Measurements from ENCODE around the gene AXL. TPM values are rescaled to one million over a fixed set of nuclear protein-coding genes. Genes with fewer than 3 reads are reported as not detected.
"Not testable (repeated sequence)": the region's sequence is repeated elsewhere in the genome, so short reads cannot be mapped to it uniquely, and the experiment has no call there.

Gene AXL
- total and polyA plus RNA-seq, 5 donors from 2014 or later, result 0.08 to 0.47 (median 0.41) TPM; not detected in 1

- peaks cover 88% of the 10 kb centered on the region for H3K36me3 ChIP-seq (ENCODE audit: control insufficient read depth, insufficient read depth, low read length)
- H3K9me3 Mint-ChIP-seq, result no peaks in the 10 kb centered on the region
- no peaks in the 10 kb centered on the region for H3K27me3 ChIP-seq (ENCODE audit: control insufficient read depth, insufficient read depth, low read length)
- ATAC-seq (ENCODE audit: low read depth in 2 of 2) (no peak), DNase-seq (no peak)
- no peaks in the 10 kb centered on the region for H3K9me3 ChIP-seq (ENCODE audit: control insufficient read depth in 2 of 2, low read length in 2 of 2)
- no peak overlapping the region for H3K4me3 ChIP-seq (ENCODE audit: low read depth, low read length)
- H3K4me3 Mint-ChIP-seq, result no peak overlapping the region
- H3K4me1 ChIP-seq (ENCODE audit: control insufficient read depth, insufficient read depth, low read length, poor library complexity, severe bottlenecking), result no peaks in the 10 kb centered on the region
- no peak overlapping the region for H3K27ac ChIP-seq (ENCODE audit: insufficient read depth, low read length, poor library complexity, severe bottlenecking)
- H3K27me3 Mint-ChIP-seq, result no peaks in the 10 kb centered on the region
- H3K36me3 Mint-ChIP-seq, result peaks cover 60% of the 10 kb centered on the region
- H3K27ac Mint-ChIP-seq, result no peak overlapping the region
- H3K4me1 Mint-ChIP-seq, result peaks cover 0 to 9% (median 0%) of the 10 kb centered on the region in 4 donors
Observed at GRCh38 chr19:41278478-41278877, 59.5 kb downstream of the AXL start.

- H3K9me3 Mint-ChIP-seq, result no peaks in the 10 kb centered on the region
- DNase-seq (no peak), ATAC-seq (ENCODE audit: low read depth in 2 of 2) (no peak)
- H3K27me3 Mint-ChIP-seq, result no peaks in the 10 kb centered on the region
- no peak overlapping the region for H3K4me3 ChIP-seq (ENCODE audit: low read depth, low read length)
- H3K27me3 ChIP-seq (ENCODE audit: control insufficient read depth, insufficient read depth, low read length), result no peaks in the 10 kb centered on the region
- H3K4me1 Mint-ChIP-seq, result peaks cover 0 to 10% (median 1%) of the 10 kb centered on the region in 4 donors
- no peaks in the 10 kb centered on the region for H3K4me1 ChIP-seq (ENCODE audit: control insufficient read depth, insufficient read depth, low read length, poor library complexity, severe bottlenecking)
- H3K36me3 Mint-ChIP-seq, result peaks cover 27% of the 10 kb centered on the region
- H3K27ac ChIP-seq (ENCODE audit: insufficient read depth, low read length, poor library complexity, severe bottlenecking), result no peak overlapping the region
- no peak overlapping the region for H3K4me3 Mint-ChIP-seq
- H3K9me3 ChIP-seq (ENCODE audit: control insufficient read depth in 2 of 2, low read length in 2 of 2), result no peaks in the 10 kb centered on the region
- peaks cover 85% of the 10 kb centered on the region for H3K36me3 ChIP-seq (ENCODE audit: control insufficient read depth, insufficient read depth, low read length)
- peak overlapping the region in 2 of 3 donors; percentile 38 to 52 for H3K27ac Mint-ChIP-seq
Observed at GRCh38 chr19:41288673-41289530, 69.9 kb downstream of the AXL start.

GRCh38 chr19:41289814-41290213 lies 70.8 kb downstream of the AXL start:
- H3K4me3 ChIP-seq (ENCODE audit: low read depth, low read length); H3K27me3 Mint-ChIP-seq; H3K4me1 ChIP-seq (ENCODE audit: control insufficient read depth, insufficient read depth, low read length, poor library complexity, severe bottlenecking); H3K27ac ChIP-seq (ENCODE audit: insufficient read depth, low read length, poor library complexity, severe bottlenecking); DNase-seq; H3K4me3 Mint-ChIP-seq; H3K27ac Mint-ChIP-seq; ATAC-seq (ENCODE audit: low read depth in 2 of 2); H3K9me3 ChIP-seq (ENCODE audit: control insufficient read depth in 2 of 2, low read length in 2 of 2); H3K9me3 Mint-ChIP-seq; H3K27me3 ChIP-seq (ENCODE audit: control insufficient read depth, insufficient read depth, low read length): not testable (repeated sequence)
- H3K4me1 Mint-ChIP-seq, result peaks cover under 1 to 15% (median 2%) of the 10 kb centered on the region in 4 donors
- peaks cover 30% of the 10 kb centered on the region for H3K36me3 Mint-ChIP-seq
- H3K36me3 ChIP-seq (ENCODE audit: control insufficient read depth, insufficient read depth, low read length), result peaks cover 87% of the 10 kb centered on the region

- ATAC-seq (ENCODE audit: low read depth in 2 of 2) (no peak), DNase-seq (no peak)
- H3K27ac Mint-ChIP-seq, result peak overlapping the region in 2 of 3 donors; percentile 55 to 62
- no peaks in the 10 kb centered on the region for H3K27me3 ChIP-seq (ENCODE audit: control insufficient read depth, insufficient read depth, low read length)
- H3K9me3 ChIP-seq (ENCODE audit: control insufficient read depth in 2 of 2, low read length in 2 of 2), result no peaks in the 10 kb centered on the region
- peaks cover 11 to 46% (median 39%) of the 10 kb centered on the region in 4 donors for H3K4me1 Mint-ChIP-seq
- H3K36me3 Mint-ChIP-seq, result peaks cover 55% of the 10 kb centered on the region
- H3K36me3 ChIP-seq (ENCODE audit: control insufficient read depth, insufficient read depth, low read length), result peaks cover 93% of the 10 kb centered on the region
- no peaks in the 10 kb centered on the region for H3K9me3 Mint-ChIP-seq
- H3K27ac ChIP-seq (ENCODE audit: insufficient read depth, low read length, poor library complexity, severe bottlenecking), result no peak overlapping the region
- H3K4me3 Mint-ChIP-seq, result no peak overlapping the region
- peaks cover 29% of the 10 kb centered on the region for H3K4me1 ChIP-seq (ENCODE audit: control insufficient read depth, insufficient read depth, low read length, poor library complexity, severe bottlenecking)
- no peak overlapping the region for H3K4me3 ChIP-seq (ENCODE audit: low read depth, low read length)
- no peaks in the 10 kb centered on the region for H3K27me3 Mint-ChIP-seq
Observed at GRCh38 chr19:41294393-41294792, 75.4 kb downstream of the AXL start.

- H3K27me3 Mint-ChIP-seq, result no peaks in the 10 kb centered on the region
- no peak overlapping the region for H3K27ac ChIP-seq (ENCODE audit: insufficient read depth, low read length, poor library complexity, severe bottlenecking)
- no peak for ATAC-seq (ENCODE audit: low read depth in 2 of 2)
- no peaks in the 10 kb centered on the region for H3K9me3 Mint-ChIP-seq
- peaks cover 11 to 57% (median 49%) of the 10 kb centered on the region in 4 donors for H3K4me1 Mint-ChIP-seq
- H3K4me3 ChIP-seq (ENCODE audit: low read depth, low read length), result no peak overlapping the region
- peaks cover 94% of the 10 kb centered on the region for H3K36me3 ChIP-seq (ENCODE audit: control insufficient read depth, insufficient read depth, low read length)
- H3K4me1 ChIP-seq (ENCODE audit: control insufficient read depth, insufficient read depth, low read length, poor library complexity, severe bottlenecking), result peaks cover 38% of the 10 kb centered on the region
- no peaks in the 10 kb centered on the region for H3K27me3 ChIP-seq (ENCODE audit: control insufficient read depth, insufficient read depth, low read length)
- no peak for DNase-seq
- H3K4me3 Mint-ChIP-seq, result no peak overlapping the region
- H3K27ac Mint-ChIP-seq, result peak overlapping the region in 2 of 3 donors; percentile 88 to 90
- H3K36me3 Mint-ChIP-seq, result peaks cover 64% of the 10 kb centered on the region
- no peaks in the 10 kb centered on the region for H3K9me3 ChIP-seq (ENCODE audit: control insufficient read depth in 2 of 2, low read length in 2 of 2)
Observed at GRCh38 chr19:41295499-41295898, 76.5 kb downstream of the AXL start.

GRCh38 chr19:41296433-41296871 lies 77.4 kb downstream of the AXL start:
- H3K27me3 Mint-ChIP-seq, result no peaks in the 10 kb centered on the region
- H3K4me3 ChIP-seq (ENCODE audit: low read depth, low read length), result no peak overlapping the region
- peak overlapping the region; percentile 55 for H3K27ac ChIP-seq (ENCODE audit: insufficient read depth, low read length, poor library complexity, severe bottlenecking)
- no peaks in the 10 kb centered on the region for H3K9me3 Mint-ChIP-seq
- H3K4me1 Mint-ChIP-seq, result peaks cover 11 to 66% (median 56%) of the 10 kb centered on the region in 4 donors
- DNase-seq, result no peak
- H3K36me3 Mint-ChIP-seq, result peaks cover 70% of the 10 kb centered on the region
- no peak overlapping the region for H3K4me3 Mint-ChIP-seq
- peaks cover 40% of the 10 kb centered on the region for H3K4me1 ChIP-seq (ENCODE audit: control insufficient read depth, insufficient read depth, low read length, poor library complexity, severe bottlenecking)
- no peak for ATAC-seq (ENCODE audit: low read depth in 2 of 2)
- H3K9me3 ChIP-seq (ENCODE audit: control insufficient read depth in 2 of 2, low read length in 2 of 2), result no peaks in the 10 kb centered on the region
- H3K27ac Mint-ChIP-seq, result peak overlapping the region; percentile 88 to 90 (median 89)
- no peaks in the 10 kb centered on the region for H3K27me3 ChIP-seq (ENCODE audit: control insufficient read depth, insufficient read depth, low read length)
- H3K36me3 ChIP-seq (ENCODE audit: control insufficient read depth, insufficient read depth, low read length), result peaks cover 95% of the 10 kb centered on the region

- Histone ChIP-seq H3K4me3 (ENCODE audit: low read depth, low read length) (no peak overlapping the region), H3K9me3 (ENCODE audit: control insufficient read depth in 2 of 2, low read length in 2 of 2) (no peaks in the 10 kb centered on the region), H3K27ac (ENCODE audit: insufficient read depth, low read length, poor library complexity, severe bottlenecking) (peak overlapping the region; percentile 55), H3K36me3 (ENCODE audit: control insufficient read depth, insufficient read depth, low read length) (peaks cover 88% of the 10 kb centered on the region), H3K4me1 (ENCODE audit: control insufficient read depth, insufficient read depth, low read length, poor library complexity, severe bottlenecking) (peaks cover 49% of the 10 kb centered on the region), H3K27me3 (ENCODE audit: control insufficient read depth, insufficient read depth, low read length) (no peaks in the 10 kb centered on the region)
- H3K9me3 Mint-ChIP-seq, result no peaks in the 10 kb centered on the region
- DNase-seq, result no peak
- H3K4me1 Mint-ChIP-seq, result peaks cover 15 to 77% (median 66%) of the 10 kb centered on the region in 4 donors
- H3K36me3 Mint-ChIP-seq, result peaks cover 75% of the 10 kb centered on the region
- peak overlapping the region; percentile 89 to 91 (median 90) for H3K27ac Mint-ChIP-seq
- ATAC-seq (ENCODE audit: low read depth in 2 of 2), result peak in 1 of 2 donors; percentile 19
- H3K27me3 Mint-ChIP-seq, result no peaks in the 10 kb centered on the region
- H3K4me3 Mint-ChIP-seq, result peak overlapping the region in 1 of 4 donors; percentile 24
Observed at GRCh38 chr19:41297628-41298347, 78.8 kb downstream of the AXL start.

All from CD4-positive, CD25-positive, alpha-beta regulatory T cell (primary cell).